ENCODE results near the gene ADAMTSL3. TPM values are rescaled to one million over a fixed set of nuclear protein-coding genes. Genes with fewer than 3 reads are reported as not detected.

The ADAMTSL3 gene
- polyA plus RNA-seq, 1 of the 3 experiments (the other 2 are of a cell fraction), result 0.02 TPM

DNA sequence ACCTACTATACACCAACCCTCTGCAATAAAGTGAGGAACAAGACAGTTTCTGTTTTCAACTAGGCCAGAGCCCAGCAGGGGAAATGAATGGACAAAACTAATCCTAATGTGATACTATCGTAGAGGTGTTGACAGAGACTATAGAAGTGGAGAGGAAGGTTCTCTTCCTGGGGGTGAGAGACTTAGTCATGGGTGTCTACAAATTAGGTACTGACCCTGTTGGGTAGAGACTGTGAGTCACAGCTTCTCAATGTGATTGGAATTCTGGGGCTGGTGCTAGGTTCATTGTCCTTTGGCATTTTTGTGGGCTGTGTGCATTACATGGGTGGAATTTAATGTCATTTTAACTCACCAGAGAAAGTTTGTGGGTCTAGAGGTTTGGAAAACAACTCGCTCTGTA, 79.3 kb downstream of the ADAMTSL3 start:
- Histone ChIP-seq H3K4me2 (no peak overlapping the region), H3F3A (replicated peaks; ENCODE audit: insufficient read depth) (no peaks in the 10 kb centered on the region), H3K4me1 (ENCODE audit: control insufficient read depth in 1 of 2, insufficient read depth in 2 of 2, low read depth in 1 of 2, low read length in 1 of 2) (no peaks in the 10 kb centered on the region), H3K27ac (ENCODE audit: low read depth in 2 of 2, low read length in 1 of 2) (no peak overlapping the region), H3K36me3 (replicated peaks in 1 of 2; ENCODE audit: control insufficient read depth in 1 of 2, insufficient read depth in 2 of 2, low read length in 1 of 2) (no peaks in the 10 kb centered on the region), H3K9me2 (no peaks in the 10 kb centered on the region), H3K9me3 (no peaks in the 10 kb centered on the region), H4K20me1 (ENCODE audit: insufficient read depth) (no peaks in the 10 kb centered on the region), H3K9ac (no peak overlapping the region), H2AFZ (ENCODE audit: low read depth) (no peak overlapping the region), H3K79me2 (ENCODE audit: insufficient read depth) (no peaks in the 10 kb centered on the region), H3K4me3 (ENCODE audit: low read depth in 2 of 2, low read length in 1 of 2) (no peak overlapping the region), H3K27me3 (ENCODE audit: insufficient read depth) (no peaks in the 10 kb centered on the region)
- ChIA-PET POLR2A (no interaction called here), CTCF (interaction anchor here (1.4 to 1.7 kb wide), 2 partner anchors 105 to 167 kb away, joined by 3 to 5 read pairs; no protein-coding TSS in a partner anchor)
- 3% methylated on average over 2 of the region's 2 CpGs for WGBS (ENCODE audit: low lambda C conversion rate)
- TF ChIP-seq, protein P1, sequence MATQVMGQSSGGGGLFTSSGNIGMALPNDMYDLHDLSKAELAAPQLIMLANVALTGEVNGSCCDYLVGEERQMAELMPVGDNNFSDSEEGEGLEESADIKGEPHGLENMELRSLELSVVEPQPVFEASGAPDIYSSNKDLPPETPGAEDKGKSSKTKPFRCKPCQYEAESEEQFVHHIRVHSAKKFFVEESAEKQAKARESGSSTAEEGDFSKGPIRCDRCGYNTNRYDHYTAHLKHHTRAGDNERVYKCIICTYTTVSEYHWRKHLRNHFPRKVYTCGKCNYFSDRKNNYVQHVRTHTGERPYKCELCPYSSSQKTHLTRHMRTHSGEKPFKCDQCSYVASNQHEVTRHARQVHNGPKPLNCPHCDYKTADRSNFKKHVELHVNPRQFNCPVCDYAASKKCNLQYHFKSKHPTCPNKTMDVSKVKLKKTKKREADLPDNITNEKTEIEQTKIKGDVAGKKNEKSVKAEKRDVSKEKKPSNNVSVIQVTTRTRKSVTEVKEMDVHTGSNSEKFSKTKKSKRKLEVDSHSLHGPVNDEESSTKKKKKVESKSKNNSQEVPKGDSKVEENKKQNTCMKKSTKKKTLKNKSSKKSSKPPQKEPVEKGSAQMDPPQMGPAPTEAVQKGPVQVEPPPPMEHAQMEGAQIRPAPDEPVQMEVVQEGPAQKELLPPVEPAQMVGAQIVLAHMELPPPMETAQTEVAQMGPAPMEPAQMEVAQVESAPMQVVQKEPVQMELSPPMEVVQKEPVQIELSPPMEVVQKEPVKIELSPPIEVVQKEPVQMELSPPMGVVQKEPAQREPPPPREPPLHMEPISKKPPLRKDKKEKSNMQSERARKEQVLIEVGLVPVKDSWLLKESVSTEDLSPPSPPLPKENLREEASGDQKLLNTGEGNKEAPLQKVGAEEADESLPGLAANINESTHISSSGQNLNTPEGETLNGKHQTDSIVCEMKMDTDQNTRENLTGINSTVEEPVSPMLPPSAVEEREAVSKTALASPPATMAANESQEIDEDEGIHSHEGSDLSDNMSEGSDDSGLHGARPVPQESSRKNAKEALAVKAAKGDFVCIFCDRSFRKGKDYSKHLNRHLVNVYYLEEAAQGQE (IDR thresholded peaks at IDR 0.05; ENCODE audit: low read depth, low read length), result no peak
- TF ChIP-seq RCOR1 (IDR thresholded peaks at IDR 0.05; ENCODE audit: low read length) (no peak), CHD2 (IDR thresholded peaks at IDR 0.05; ENCODE audit: low read length, partially characterized antibody) (no peak), MEF2A (IDR thresholded peaks at IDR 0.05; ENCODE audit: borderline replicate concordance, low read depth) (no peak), TAF1 (IDR thresholded peaks at IDR 0.05; ENCODE audit: borderline replicate concordance, low read depth, low read length) (no peak), NFIC (IDR thresholded peaks at IDR 0.05; ENCODE audit: borderline replicate concordance) (no peak), NRF1 (IDR thresholded peaks at IDR 0.05; ENCODE audit: low read depth, low read length) (no peak), SIN3A (IDR thresholded peaks at IDR 0.05; ENCODE audit: borderline replicate concordance, low read depth, low read length) (no peak)
- TF ChIP-seq, protein P2, sequence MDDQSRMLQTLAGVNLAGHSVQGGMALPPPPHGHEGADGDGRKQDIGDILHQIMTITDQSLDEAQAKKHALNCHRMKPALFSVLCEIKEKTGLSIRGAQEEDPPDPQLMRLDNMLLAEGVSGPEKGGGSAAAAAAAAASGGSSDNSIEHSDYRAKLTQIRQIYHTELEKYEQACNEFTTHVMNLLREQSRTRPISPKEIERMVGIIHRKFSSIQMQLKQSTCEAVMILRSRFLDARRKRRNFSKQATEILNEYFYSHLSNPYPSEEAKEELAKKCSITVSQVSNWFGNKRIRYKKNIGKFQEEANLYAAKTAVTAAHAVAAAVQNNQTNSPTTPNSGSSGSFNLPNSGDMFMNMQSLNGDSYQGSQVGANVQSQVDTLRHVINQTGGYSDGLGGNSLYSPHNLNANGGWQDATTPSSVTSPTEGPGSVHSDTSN (IDR thresholded peaks at IDR 0.05), result no peak
- TF ChIP-seq, protein P3, sequence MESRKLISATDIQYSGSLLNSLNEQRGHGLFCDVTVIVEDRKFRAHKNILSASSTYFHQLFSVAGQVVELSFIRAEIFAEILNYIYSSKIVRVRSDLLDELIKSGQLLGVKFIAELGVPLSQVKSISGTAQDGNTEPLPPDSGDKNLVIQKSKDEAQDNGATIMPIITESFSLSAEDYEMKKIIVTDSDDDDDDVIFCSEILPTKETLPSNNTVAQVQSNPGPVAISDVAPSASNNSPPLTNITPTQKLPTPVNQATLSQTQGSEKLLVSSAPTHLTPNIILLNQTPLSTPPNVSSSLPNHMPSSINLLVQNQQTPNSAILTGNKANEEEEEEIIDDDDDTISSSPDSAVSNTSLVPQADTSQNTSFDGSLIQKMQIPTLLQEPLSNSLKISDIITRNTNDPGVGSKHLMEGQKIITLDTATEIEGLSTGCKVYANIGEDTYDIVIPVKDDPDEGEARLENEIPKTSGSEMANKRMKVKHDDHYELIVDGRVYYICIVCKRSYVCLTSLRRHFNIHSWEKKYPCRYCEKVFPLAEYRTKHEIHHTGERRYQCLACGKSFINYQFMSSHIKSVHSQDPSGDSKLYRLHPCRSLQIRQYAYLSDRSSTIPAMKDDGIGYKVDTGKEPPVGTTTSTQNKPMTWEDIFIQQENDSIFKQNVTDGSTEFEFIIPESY (IDR thresholded peaks at IDR 0.05; ENCODE audit: borderline replicate concordance, low read depth), result no peak
- no peak for DNase-seq

DNA sequence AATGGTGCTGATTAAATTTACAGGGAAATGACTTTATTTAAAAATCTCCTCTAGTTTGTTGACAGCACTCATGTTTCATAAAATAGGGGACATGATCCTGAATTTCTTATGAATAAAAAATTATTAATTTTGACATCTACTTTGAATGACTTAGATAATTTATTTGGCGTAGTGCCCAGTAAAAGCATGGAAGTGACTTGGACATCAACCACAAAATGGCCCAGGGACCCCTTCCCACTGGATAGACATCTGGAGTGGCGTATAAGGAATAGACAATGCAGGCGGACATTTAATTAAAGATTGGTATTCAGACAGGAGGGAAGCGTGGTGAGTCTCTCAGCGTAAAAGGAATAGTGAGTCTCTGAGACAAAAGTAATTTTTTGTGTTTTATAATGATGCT, 79.8 kb downstream of the ADAMTSL3 start:
- no peak for TF ChIP-seq JUND (IDR thresholded peaks at IDR 0.05)
- no peak for TF ChIP-seq RAD21 (IDR thresholded peaks at IDR 0.05; ENCODE audit: low read length)
- TF ChIP-seq FOXJ3 (CRISPR knock-in tag; IDR thresholded peaks at IDR 0.05), result no peak
- no peak for TF ChIP-seq TEAD4 (IDR thresholded peaks at IDR 0.05; ENCODE audit: borderline replicate concordance, insufficient read depth)
- no peak for TF ChIP-seq SMC3 (IDR thresholded peaks at IDR 0.05; ENCODE audit: low read depth, low read length)
- TF ChIP-seq ELF1 (IDR thresholded peaks at IDR 0.05), result no peak
- H4K20me1 ChIP-seq (ENCODE audit: insufficient read depth), result no peaks in the 10 kb centered on the region
- H3F3A ChIP-seq (replicated peaks; ENCODE audit: insufficient read depth), result no peaks in the 10 kb centered on the region
- H3K9me2 ChIP-seq, result no peaks in the 10 kb centered on the region
- no peak overlapping the region for H3K27ac ChIP-seq (ENCODE audit: low read depth in 2 of 2, low read length in 1 of 2)
- ChIA-PET CTCF (interaction anchor here (1.7 kb wide), 1 partner anchor 104 kb away, joined by 5 read pairs; no protein-coding TSS in a partner anchor), POLR2A (no interaction called here)
- H3K9me3 ChIP-seq, result no peaks in the 10 kb centered on the region
- no peak overlapping the region for H3K9ac ChIP-seq
- no peak overlapping the region for H3K4me3 ChIP-seq (ENCODE audit: low read depth in 2 of 2, low read length in 1 of 2)
- no peaks in the 10 kb centered on the region for H3K36me3 ChIP-seq (replicated peaks in 1 of 2; ENCODE audit: control insufficient read depth in 1 of 2, insufficient read depth in 2 of 2, low read length in 1 of 2)
- no peaks in the 10 kb centered on the region for H3K27me3 ChIP-seq (ENCODE audit: insufficient read depth)
- no peak overlapping the region for H3K4me2 ChIP-seq
- 37% methylated on average over 5 of the region's 5 CpGs for WGBS (ENCODE audit: low lambda C conversion rate)
- H3K4me1 ChIP-seq (ENCODE audit: control insufficient read depth in 1 of 2, insufficient read depth in 2 of 2, low read depth in 1 of 2, low read length in 1 of 2), result no peaks in the 10 kb centered on the region
- no peak overlapping the region for H2AFZ ChIP-seq (ENCODE audit: low read depth)
- H3K79me2 ChIP-seq (ENCODE audit: insufficient read depth), result no peaks in the 10 kb centered on the region
- no peak for DNase-seq

Measured in SK-N-SH (cell line).